Effector memory CD4-positive, alpha-beta T cell (primary cell): ENCODE measurements around the gene ATP10D.

Experiments
- DNase-seq, 3 donors: peaks; one replicate each; pipeline ENCODE4 v3.0.0-alpha.2; 2020
- H3K27ac ChIP-seq: 2 replicates; pipeline ENCODE4 v1.7.0; 2013; ENCODE audit warnings: mild to moderate bottlenecking, low read length, moderate library complexity; ENCODE audit not compliant: insufficient read depth, poor library complexity, severe bottlenecking
- H3K27me3 ChIP-seq: replicated peaks from 2 replicates; pipeline ENCODE4 v1.7.0; 2013; ENCODE audit warnings: mild to moderate bottlenecking, low read length; ENCODE audit not compliant: insufficient read depth, control insufficient read depth, poor library complexity, severe bottlenecking
- H3K36me3 ChIP-seq: 2 replicates; pipeline ENCODE4 v1.7.0; 2013; ENCODE audit warnings: mild to moderate bottlenecking, low read length, moderate library complexity; ENCODE audit not compliant: control insufficient read depth, insufficient read depth
- H3K4me1 ChIP-seq: 2 replicates; pipeline ENCODE4 v1.7.0; 2013; ENCODE audit warnings: low read length, mild to moderate bottlenecking; ENCODE audit not compliant: control insufficient read depth, insufficient read depth, poor library complexity, severe bottlenecking
- H3K4me3 ChIP-seq: 2 replicates; pipeline ENCODE4 v1.7.0; 2013; ENCODE audit warnings: low read length, low read depth, mild to moderate bottlenecking; ENCODE audit not compliant: insufficient read depth, poor library complexity, severe bottlenecking
- H3K9me3 ChIP-seq: 2 replicates; pipeline ENCODE4 v1.7.0; 2013; ENCODE audit warnings: mild to moderate bottlenecking, low read length, moderate library complexity; ENCODE audit not compliant: control insufficient read depth

ATP10D gene

DNA sequence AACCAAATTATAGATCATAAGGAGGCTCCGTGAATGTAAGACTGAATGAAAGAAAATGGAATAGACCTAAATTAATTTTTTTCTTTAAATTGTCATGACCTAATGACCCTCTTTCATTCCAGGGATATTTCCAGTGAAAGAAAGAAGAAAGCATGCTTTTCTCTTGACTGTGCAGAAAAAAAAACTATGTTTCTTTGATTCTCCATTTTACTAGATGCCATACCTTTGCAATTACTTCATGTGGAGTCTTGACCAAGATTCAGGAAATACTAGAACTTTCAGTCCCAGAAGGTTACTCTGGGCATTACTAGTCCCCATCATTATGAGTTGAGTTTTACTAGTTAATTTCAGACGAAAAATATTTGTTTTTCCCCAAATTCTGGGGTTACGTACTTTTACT, 15.1 kb upstream of the ATP10D start:
- H3K9me3 ChIP-seq, result no peaks in the 10 kb centered on the region
- DNase-seq, result no peak
- no peaks in the 10 kb centered on the region for H3K27me3 ChIP-seq
- H3K27ac ChIP-seq, result no peak overlapping the region
- H3K4me3 ChIP-seq, result no peak overlapping the region
- no peaks in the 10 kb centered on the region for H3K36me3 ChIP-seq
- no peaks in the 10 kb centered on the region for H3K4me1 ChIP-seq

DNA sequence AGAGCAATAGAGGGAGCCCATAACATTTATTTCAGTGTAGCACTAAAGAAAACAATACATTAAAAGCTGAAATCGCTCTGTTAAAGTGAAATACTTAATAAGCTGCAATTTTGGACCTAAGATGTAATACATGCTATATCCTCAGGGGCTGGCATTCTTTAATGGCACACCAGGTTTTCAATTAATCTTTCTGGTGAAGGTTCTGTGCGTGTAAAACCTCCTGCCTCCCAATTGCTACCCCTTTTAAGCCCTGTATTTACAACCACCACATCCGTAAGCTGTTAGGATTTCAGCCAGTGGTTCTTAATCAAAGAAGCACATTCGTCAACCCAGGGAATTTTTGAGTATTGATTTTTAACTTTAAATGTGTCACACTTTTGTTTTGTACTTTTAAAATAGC, 14.0 kb upstream of the ATP10D start:
- Histone ChIP-seq H3K9me3 (no peaks in the 10 kb centered on the region), H3K4me1 (no peaks in the 10 kb centered on the region), H3K36me3 (no peaks in the 10 kb centered on the region), H3K27me3 (no peaks in the 10 kb centered on the region), H3K27ac (no peak overlapping the region), H3K4me3 (no peak overlapping the region)
- DNase-seq, result no peak

DNA sequence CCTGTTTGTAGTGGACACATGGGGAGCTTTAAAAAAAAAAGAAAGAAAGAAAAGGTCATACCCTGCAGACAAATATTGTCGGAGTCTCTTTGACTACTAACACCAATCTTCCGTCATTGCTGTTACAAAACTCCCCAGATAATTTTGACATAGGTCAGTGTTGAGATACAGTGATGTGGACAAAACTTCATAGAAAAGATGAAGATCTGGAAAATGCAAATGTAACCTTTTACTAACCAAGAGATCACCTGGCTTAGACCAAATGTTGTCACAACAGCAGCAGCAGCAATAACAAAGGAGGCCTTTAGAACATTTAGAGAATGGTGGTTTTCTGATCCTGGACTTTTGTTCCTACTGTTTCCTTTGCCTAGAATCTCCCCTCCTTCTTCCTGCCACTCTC, 13.5 kb upstream of the ATP10D start:
- H3K9me3 ChIP-seq, result no peaks in the 10 kb centered on the region
- H3K27ac ChIP-seq, result no peak overlapping the region
- no peaks in the 10 kb centered on the region for H3K27me3 ChIP-seq
- DNase-seq, result no peak
- H3K4me1 ChIP-seq, result no peaks in the 10 kb centered on the region
- no peak overlapping the region for H3K4me3 ChIP-seq
- no peaks in the 10 kb centered on the region for H3K36me3 ChIP-seq

DNA sequence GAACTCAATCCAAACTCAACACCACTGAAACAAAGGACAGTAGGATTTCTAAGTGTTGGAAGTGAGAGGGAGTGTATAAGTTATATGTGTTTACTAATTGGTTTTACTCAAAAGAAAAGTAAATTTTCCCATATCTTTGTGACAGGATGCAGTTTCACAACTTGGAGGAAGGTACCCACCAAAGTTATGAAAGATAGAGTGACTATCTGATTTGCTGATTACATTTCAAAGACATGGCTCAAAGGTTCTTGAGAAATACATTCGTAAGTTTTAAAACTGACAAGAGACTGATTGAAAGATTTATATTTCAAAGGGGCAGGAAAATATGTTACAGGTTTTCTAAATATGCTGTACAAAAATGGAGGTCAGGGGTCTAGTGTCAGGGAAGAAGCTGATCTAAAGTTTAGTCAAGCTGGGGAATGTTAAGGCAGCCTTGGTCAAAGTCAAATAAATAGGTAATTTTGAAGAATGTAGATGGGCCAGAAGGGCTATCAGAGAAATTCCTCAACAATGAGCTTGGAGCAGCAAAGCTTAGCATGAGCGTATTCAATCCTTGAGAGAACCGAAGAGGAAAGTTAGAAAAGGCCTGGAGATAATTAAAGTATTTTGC, 11.8 kb upstream of the ATP10D start:
- no peaks in the 10 kb centered on the region for H3K27me3 ChIP-seq
- H3K4me1 ChIP-seq, result no peaks in the 10 kb centered on the region
- H3K4me3 ChIP-seq, result no peak overlapping the region
- no peak overlapping the region for H3K27ac ChIP-seq
- DNase-seq, result no peak
- H3K9me3 ChIP-seq, result no peaks in the 10 kb centered on the region
- no peaks in the 10 kb centered on the region for H3K36me3 ChIP-seq

DNA sequence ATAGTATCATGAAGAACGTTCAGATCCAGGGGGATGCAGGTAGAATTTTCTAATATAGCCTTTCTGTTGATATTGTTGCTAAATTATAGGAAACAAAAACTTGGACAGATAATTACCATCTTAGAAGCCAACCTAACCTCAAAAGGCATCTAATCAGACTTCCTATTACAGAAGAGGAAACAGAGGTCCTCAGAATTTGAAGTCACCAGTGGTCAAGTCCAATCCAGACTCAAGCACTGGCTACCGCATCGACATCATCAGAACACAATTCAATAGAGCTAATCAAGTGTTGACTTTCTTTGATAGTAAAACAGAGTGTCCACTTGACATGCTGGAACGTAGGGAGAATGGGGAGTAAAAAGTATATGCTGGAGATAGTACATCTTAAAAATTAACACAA, 10.3 kb upstream of the ATP10D start:
- no peaks in the 10 kb centered on the region for H3K4me1 ChIP-seq
- no peak overlapping the region for H3K4me3 ChIP-seq
- no peaks in the 10 kb centered on the region for H3K27me3 ChIP-seq
- no peak for DNase-seq
- no peaks in the 10 kb centered on the region for H3K36me3 ChIP-seq
- H3K27ac ChIP-seq, result no peak overlapping the region
- H3K9me3 ChIP-seq, result no peaks in the 10 kb centered on the region

DNA sequence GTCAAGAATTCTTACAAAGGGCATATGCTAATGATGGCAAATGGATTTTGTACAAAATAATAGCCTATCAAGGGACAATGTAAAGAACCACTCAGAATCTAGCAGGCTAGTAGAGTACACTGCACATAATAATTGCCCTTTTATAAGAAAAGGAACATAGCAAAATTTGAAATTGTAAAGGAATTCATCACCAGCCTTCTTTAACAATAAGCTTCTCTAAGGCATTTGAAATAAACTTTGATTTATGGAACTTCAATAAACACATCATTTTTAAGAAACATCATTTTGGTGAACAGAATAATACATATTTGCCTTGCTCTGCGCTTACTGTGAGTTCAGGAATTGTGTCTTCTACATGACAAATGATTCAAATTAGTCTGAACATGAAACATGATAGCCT, 9.7 kb upstream of the ATP10D start:
- no peak for DNase-seq

DNA sequence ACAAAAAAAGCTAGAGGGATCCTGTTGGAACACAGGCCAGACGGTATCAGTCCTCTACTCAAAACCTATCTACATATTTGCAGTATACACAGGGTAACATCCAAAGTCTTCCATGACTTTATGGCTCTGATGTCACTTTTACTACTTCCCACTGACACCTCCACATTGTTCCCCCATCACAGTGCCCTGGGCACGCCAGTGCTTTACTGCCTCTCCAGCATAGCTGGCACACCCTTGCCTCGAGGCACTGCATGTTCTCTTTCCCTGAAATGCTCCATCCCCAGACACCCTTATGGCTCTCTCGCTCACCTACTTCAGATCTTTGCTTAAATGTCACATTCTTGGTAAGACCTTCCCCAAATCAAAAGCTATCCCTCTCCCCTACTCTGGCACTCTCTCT, 6.3 kb upstream of the ATP10D start:
- Histone ChIP-seq H3K27ac (no peak overlapping the region), H3K9me3 (no peaks in the 10 kb centered on the region), H3K27me3 (no peaks in the 10 kb centered on the region), H3K4me1 (no peaks in the 10 kb centered on the region), H3K4me3 (no peak overlapping the region), H3K36me3 (no peaks in the 10 kb centered on the region)
- DNase-seq, result no peak

More for the DNA sequence above, 9.7 kb upstream of the ATP10D start:
- no peaks in the 10 kb centered on the region for H3K36me3 ChIP-seq
- no peaks in the 10 kb centered on the region for H3K4me1 ChIP-seq
- H3K27me3 ChIP-seq, result no peaks in the 10 kb centered on the region
- no peak overlapping the region for H3K4me3 ChIP-seq
- no peaks in the 10 kb centered on the region for H3K9me3 ChIP-seq
- H3K27ac ChIP-seq, result no peak overlapping the region

DNA sequence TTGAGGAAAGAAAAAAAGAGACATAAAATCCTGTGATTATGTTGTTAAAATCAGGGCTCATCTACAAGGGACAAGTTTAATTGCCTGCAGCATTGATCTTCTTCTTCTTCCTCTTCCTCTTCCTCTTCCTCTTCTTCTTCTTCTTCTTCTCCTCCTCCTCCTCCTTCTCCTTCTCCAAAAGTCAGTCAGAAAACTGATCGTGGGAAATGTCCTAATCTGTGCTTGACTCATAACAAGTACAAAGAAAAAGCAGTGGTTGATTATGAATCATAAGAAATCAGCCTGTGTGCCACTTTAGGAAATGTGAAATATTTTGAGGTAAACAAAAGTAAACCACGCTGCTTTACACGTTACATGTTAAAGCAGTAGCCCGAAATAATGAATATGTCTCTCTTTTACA, 2.7 kb upstream of the ATP10D start:
- H3K9me3 ChIP-seq, result no peaks in the 10 kb centered on the region
- peaks cover 7% of the 10 kb centered on the region for H3K4me1 ChIP-seq
- no peak overlapping the region for H3K4me3 ChIP-seq
- no peak overlapping the region for H3K27ac ChIP-seq
- H3K27me3 ChIP-seq, result no peaks in the 10 kb centered on the region
- no peak for DNase-seq
- H3K36me3 ChIP-seq, result no peaks in the 10 kb centered on the region

DNA sequence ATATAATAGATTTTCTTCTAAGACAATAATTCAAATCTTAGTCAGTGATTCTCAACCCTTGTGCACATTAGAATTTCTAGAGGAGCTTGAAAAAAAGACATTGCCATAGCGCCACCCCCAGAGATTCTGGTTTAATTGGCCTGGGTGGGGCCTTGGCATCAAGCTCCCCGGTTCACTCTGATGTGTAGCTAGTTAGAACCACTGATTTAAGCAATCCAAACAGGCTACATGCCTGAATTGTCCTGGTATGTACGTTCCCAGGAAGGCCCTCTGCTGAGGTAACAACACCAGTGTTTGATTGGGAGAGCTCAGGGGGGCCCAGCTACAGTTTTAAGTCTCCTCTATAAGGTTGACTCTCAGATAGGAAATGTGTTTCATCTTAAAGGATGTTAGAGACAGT, 1.3 kb upstream of the ATP10D start:
- Histone ChIP-seq H3K9me3 (no peaks in the 10 kb centered on the region), H3K4me1 (peaks cover 7% of the 10 kb centered on the region), H3K36me3 (no peaks in the 10 kb centered on the region), H3K4me3 (no peak overlapping the region), H3K27me3 (no peaks in the 10 kb centered on the region), H3K27ac (no peak overlapping the region)
- DNase-seq, result no peak

DNA sequence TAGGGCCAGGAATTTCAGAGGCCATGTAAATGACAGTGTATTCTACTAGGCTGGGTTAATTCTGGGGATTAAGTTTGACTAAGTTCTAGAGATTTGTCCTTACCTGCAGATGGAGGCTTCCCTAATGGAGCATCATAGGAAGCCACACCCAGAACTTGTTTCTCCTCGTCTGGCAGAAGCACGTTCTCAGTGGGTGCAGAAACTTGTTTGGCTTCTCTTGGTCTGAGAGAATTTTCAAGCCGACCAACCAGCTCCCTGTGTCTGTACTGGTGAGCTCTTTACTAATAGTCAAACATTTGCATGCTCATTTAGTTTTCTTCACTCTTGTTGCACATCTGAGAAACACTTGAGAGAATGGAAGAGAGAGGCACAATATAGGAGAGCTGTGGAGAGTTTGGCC, 907 bp upstream of the ATP10D start:
- Histone ChIP-seq H3K9me3 (no peaks in the 10 kb centered on the region), H3K27ac (no peak overlapping the region), H3K27me3 (no peaks in the 10 kb centered on the region), H3K36me3 (no peaks in the 10 kb centered on the region), H3K4me3 (no peak overlapping the region), H3K4me1 (peaks cover 7% of the 10 kb centered on the region)
- DNase-seq, result no peak
